ENCODE data around the gene MTCL1. TPM values are rescaled to one million over a fixed set of nuclear protein-coding genes. Genes with fewer than 3 reads are reported as not detected.

Gene MTCL1
- total and polyA plus RNA-seq, 12 donors: 0.43 to 12.5 (median 2.1) TPM

- H3K36me3 ChIP-seq (replicated peaks in 1 of 2): no peaks in the 10 kb centered on the region
- intact Hi-C loops (cut with DNase I): no loop called here
- H3K27me3 ChIP-seq: no peaks in the 10 kb centered on the region
- peak in 1 of 7 donors; percentile 38 for DNase-seq
- H3K4me3 ChIP-seq: no peak overlapping the region
- TF ChIP-seq POLR2A (IDR thresholded peaks at IDR 0.05) (no peak), CTCF (IDR thresholded peaks at IDR 0.05) (no peak)
- H3K27ac ChIP-seq: peak overlapping the region in 1 of 5 donors; percentile 30
- H3K9me3 ChIP-seq (replicated peaks in 1 of 3): no peaks in the 10 kb centered on the region
- H3K4me1 ChIP-seq (replicated peaks in 1 of 2): no peaks in the 10 kb centered on the region
- 72 to 80% (median 75%) methylated on average over 7 of the region's 7 CpGs for WGBS, 4 donors
Observed at GRCh38 chr18:8794934-8795280, 89.6 kb downstream of the MTCL1 start.

GRCh38 chr18:8795586-8796325 is 90.4 kb downstream of the MTCL1 start:
- WGBS, 4 donors: 70 to 82% (median 74%) methylated on average over 10 of the region's 10 CpGs
- Histone ChIP-seq H3K4me3 (no peak overlapping the region), H3K27me3 (no peaks in the 10 kb centered on the region), H3K4me1 (replicated peaks in 1 of 2) (no peaks in the 10 kb centered on the region), H3K36me3 (replicated peaks in 1 of 2) (no peaks in the 10 kb centered on the region), H3K27ac (no peak overlapping the region), H3K9me3 (replicated peaks in 1 of 3) (no peaks in the 10 kb centered on the region)
- DNase-seq: no peak
- TF ChIP-seq POLR2A (IDR thresholded peaks at IDR 0.05) (no peak), CTCF (IDR thresholded peaks at IDR 0.05) (no peak)
- intact Hi-C loops (cut with DNase I): no loop called here

- H3K9me3 ChIP-seq (replicated peaks in 1 of 3): no peaks in the 10 kb centered on the region
- no peaks in the 10 kb centered on the region for H3K4me1 ChIP-seq (replicated peaks in 1 of 2)
- no peak overlapping the region for H3K27ac ChIP-seq
- H3K4me3 ChIP-seq: no peak overlapping the region
- no peak for DNase-seq
- no peaks in the 10 kb centered on the region for H3K27me3 ChIP-seq
- 39 to 63% (median 55%) methylated on average over 7 of the region's 7 CpGs for WGBS, 4 donors
- H3K36me3 ChIP-seq (replicated peaks in 1 of 2): no peaks in the 10 kb centered on the region
- intact Hi-C loops (cut with DNase I): no loop called here
- no peak for TF ChIP-seq CTCF (IDR thresholded peaks at IDR 0.05)
- no peak for TF ChIP-seq POLR2A (IDR thresholded peaks at IDR 0.05)
Observed at GRCh38 chr18:8797206-8797605, 91.8 kb downstream of the MTCL1 start.

- H3K27ac ChIP-seq: no peak overlapping the region
- H3K36me3 ChIP-seq (replicated peaks in 1 of 2): no peaks in the 10 kb centered on the region
- H3K4me3 ChIP-seq: no peak overlapping the region
- intact Hi-C loops (cut with DNase I): no loop called here
- H3K9me3 ChIP-seq (replicated peaks in 1 of 3): no peaks in the 10 kb centered on the region
- DNase-seq: peak in 1 of 7 donors; percentile 78
- H3K27me3 ChIP-seq: no peaks in the 10 kb centered on the region
- no peaks in the 10 kb centered on the region for H3K4me1 ChIP-seq (replicated peaks in 1 of 2)
- no peak for TF ChIP-seq CTCF (IDR thresholded peaks at IDR 0.05)
- TF ChIP-seq POLR2A (IDR thresholded peaks at IDR 0.05): no peak
- WGBS, 4 donors: 60 to 93% (median 77%) methylated on average over 3 to 11 of the region's 11 CpGs
Observed at GRCh38 chr18:8799001-8799400, 93.6 kb downstream of the MTCL1 start.

All from adrenal gland (tissue), 12 donors.